ENCODE data around the gene FADS2.

- TF ChIP-seq ZFP3 (CRISPR knock-in tag; IDR thresholded peaks at IDR 0.05) (no peak), ISL1 (CRISPR knock-in tag; IDR thresholded peaks at IDR 0.05) (no peak), CSRNP3 (CRISPR knock-in tag; IDR thresholded peaks at IDR 0.05) (no peak)
Observed at GRCh38 chr11:61885166-61885778, 57.2 kb downstream of the FADS2 start.
